ENCODE results near the gene PCDHGA11. TPM values are rescaled to one million over a fixed set of nuclear protein-coding genes. Genes with fewer than 3 reads are reported as not detected.
"Not testable (repeated sequence)": the region's sequence is repeated elsewhere in the genome, so short reads cannot be mapped to it uniquely, and the experiment has no call there.

PCDHGA11 gene
- total and polyA plus RNA-seq, 9 of the 15 experiments (the other 6 are each of a cell fraction or from before 2014, with no cell fraction given), result 0.04 to 0.07 (median 0.04) TPM; not detected in 4

DNA sequence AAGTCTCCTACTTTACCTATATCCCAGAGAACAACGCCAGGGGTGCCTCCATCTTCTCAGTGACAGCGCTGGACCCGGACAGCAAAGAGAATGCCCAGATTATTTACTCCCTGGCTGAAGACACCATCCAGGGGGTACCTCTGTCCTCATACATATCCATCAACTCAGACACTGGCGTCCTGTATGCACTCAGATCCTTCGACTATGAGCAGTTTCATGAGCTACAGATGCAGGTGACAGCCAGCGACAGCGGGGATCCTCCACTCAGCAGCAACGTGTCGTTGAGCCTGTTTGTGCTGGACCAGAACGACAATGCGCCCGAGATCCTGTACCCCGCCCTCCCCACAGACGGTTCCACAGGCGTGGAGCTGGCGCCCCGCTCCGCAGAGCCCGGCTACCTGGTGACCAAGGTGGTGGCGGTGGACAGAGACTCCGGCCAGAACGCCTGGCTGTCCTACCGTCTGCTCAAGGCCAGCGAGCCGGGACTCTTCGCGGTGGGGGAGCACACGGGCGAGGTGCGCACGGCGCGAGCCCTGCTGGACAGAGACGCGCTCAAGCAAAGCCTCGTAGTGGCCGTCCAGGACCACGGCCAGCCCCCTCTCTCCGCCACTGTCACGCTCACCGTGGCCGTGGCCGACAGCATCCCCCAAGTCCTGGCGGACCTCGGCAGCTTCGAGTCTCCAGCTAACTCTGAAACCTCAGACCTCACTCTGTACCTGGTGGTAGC lies 6.1 kb upstream of the PCDHGA11 start:
- TF ChIP-seq, protein P1, sequence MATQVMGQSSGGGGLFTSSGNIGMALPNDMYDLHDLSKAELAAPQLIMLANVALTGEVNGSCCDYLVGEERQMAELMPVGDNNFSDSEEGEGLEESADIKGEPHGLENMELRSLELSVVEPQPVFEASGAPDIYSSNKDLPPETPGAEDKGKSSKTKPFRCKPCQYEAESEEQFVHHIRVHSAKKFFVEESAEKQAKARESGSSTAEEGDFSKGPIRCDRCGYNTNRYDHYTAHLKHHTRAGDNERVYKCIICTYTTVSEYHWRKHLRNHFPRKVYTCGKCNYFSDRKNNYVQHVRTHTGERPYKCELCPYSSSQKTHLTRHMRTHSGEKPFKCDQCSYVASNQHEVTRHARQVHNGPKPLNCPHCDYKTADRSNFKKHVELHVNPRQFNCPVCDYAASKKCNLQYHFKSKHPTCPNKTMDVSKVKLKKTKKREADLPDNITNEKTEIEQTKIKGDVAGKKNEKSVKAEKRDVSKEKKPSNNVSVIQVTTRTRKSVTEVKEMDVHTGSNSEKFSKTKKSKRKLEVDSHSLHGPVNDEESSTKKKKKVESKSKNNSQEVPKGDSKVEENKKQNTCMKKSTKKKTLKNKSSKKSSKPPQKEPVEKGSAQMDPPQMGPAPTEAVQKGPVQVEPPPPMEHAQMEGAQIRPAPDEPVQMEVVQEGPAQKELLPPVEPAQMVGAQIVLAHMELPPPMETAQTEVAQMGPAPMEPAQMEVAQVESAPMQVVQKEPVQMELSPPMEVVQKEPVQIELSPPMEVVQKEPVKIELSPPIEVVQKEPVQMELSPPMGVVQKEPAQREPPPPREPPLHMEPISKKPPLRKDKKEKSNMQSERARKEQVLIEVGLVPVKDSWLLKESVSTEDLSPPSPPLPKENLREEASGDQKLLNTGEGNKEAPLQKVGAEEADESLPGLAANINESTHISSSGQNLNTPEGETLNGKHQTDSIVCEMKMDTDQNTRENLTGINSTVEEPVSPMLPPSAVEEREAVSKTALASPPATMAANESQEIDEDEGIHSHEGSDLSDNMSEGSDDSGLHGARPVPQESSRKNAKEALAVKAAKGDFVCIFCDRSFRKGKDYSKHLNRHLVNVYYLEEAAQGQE (IDR thresholded peaks at IDR 0.05; ENCODE audit: borderline replicate concordance), result 0 out of 2 replicates have a peak, but pooled peaks have one; percentile 3
- TF ChIP-seq, protein P1 (CRISPR knock-in tag; IDR thresholded peaks at IDR 0.05; ENCODE audit: low read depth), result not testable (repeated sequence)
- DNase-seq (ENCODE audit: extremely low read depth in 1 of 4, low spot score in 3 of 4); H3K79me2 ChIP-seq (ENCODE audit: control insufficient read depth, insufficient read depth, low read length); H2AFZ ChIP-seq (ENCODE audit: low read depth, low read length); H4K20me1 ChIP-seq (replicated peaks; ENCODE audit: control insufficient read depth, insufficient read depth, low read length); H3K27ac ChIP-seq (ENCODE audit: extremely low read depth, low read depth, low read length); in situ Hi-C loops (cut with MboI); H3K36me3 ChIP-seq (ENCODE audit: control insufficient read depth, insufficient read depth, low read length); FAIRE-seq; H3K9ac ChIP-seq (ENCODE audit: insufficient read depth in 1 of 2, low read depth in 2 of 2, low read length in 2 of 2); BruUV-seq (replicated peaks); H3K4me3 ChIP-seq; ATAC-seq; H3K4me2 ChIP-seq (ENCODE audit: insufficient read depth, low read length); H3K9me3 ChIP-seq (replicated peaks; ENCODE audit: control insufficient read depth, insufficient read depth, low read depth, low read length); H3K9me1 ChIP-seq (ENCODE audit: control insufficient read depth, insufficient read depth, low read length): not testable (repeated sequence)
- POLR2A ChIA-PET, result interaction anchor here (0.8 kb wide), 1 partner anchor 101 kb away, joined by 3 read pairs; no protein-coding TSS in a partner anchor
- peaks cover 0 to 29% of the 10 kb centered on the region in 2 experiments; a peak in 2 of 5 replicates for H3K4me1 ChIP-seq (replicated peaks in 1 of 2; ENCODE audit: control insufficient read depth in 2 of 2, insufficient read depth in 2 of 2, low read length in 2 of 2)
- CTCF ChIA-PET (ENCODE audit: low intra/inter-chr PET ratio), result interaction anchor here (0.6 to 0.8 kb wide), 2 partner anchors 76 to 146 kb away, joined by 3 to 4 read pairs; no protein-coding TSS in a partner anchor
- 10% methylated on average over 32 of the region's 46 CpGs for WGBS (ENCODE audit: insufficient coverage, low coverage, missing lambda C conversion rate)
- H3K27me3 ChIP-seq (ENCODE audit: control insufficient read depth in 2 of 2, insufficient read depth in 2 of 2, low read length in 2 of 2), result peaks cover 7 to 36% of the 10 kb centered on the region in 2 experiments; a peak in 4 of 5 replicates
- intact Hi-C loops (cut with micrococcal nuclease), result loop anchor here (5.0 kb wide), 1 partner anchor 108 kb away; no protein-coding TSS in a partner anchor
